ENCODE data around the gene KIF26A. TPM values are rescaled to one million over a fixed set of nuclear protein-coding genes. Genes with fewer than 3 reads are reported as not detected.

Gene KIF26A
- total RNA-seq, 1 experiment from 2014 or later, result 0.92 TPM

GRCh38 chr14:104171895-104172294, 33.5 kb downstream of the KIF26A start:
- Histone ChIP-seq H3K36me3 (no peaks in the 10 kb centered on the region), H3K9me3 (no peaks in the 10 kb centered on the region), H3K27me3 (no peaks in the 10 kb centered on the region), H3K4me3 (no peak overlapping the region)
- no peak for DNase-seq

GRCh38 chr14:104172349-104172748, 34.0 kb downstream of the KIF26A start:
- no peak for DNase-seq
- H3K36me3 ChIP-seq, result no peaks in the 10 kb centered on the region
- no peaks in the 10 kb centered on the region for H3K27me3 ChIP-seq
- H3K9me3 ChIP-seq, result no peaks in the 10 kb centered on the region
- H3K4me3 ChIP-seq, result no peak overlapping the region

DNA sequence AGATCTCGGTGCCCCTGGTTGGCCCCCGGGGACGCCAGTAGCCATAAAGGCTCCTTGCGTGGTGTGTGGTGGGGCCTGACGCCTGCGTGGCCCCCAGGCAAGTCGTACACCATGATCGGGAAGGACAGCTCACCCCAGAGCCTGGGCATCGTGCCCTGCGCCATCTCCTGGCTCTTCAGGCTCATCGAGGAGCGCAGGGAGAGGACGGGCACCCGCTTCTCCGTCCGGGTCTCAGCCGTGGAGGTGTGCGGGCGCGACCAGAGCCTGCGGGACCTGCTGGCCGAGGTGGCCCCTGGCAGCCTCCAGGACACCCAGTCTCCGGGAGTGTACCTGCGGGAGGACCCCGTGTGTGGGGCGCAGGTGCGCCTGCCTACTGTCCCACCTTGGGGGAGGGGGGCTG, 34.5 kb downstream of the KIF26A start:
- DNase-seq, result no peak

GRCh38 chr14:104174051-104174450, 35.7 kb downstream of the KIF26A start:
- Histone ChIP-seq H3K9me3 (no peaks in the 10 kb centered on the region), H3K27me3 (no peaks in the 10 kb centered on the region), H3K36me3 (no peaks in the 10 kb centered on the region), H3K4me3 (no peak overlapping the region)
- no peak for DNase-seq

More for the DNA sequence above, 34.5 kb downstream of the KIF26A start:
- Histone ChIP-seq H3K9me3 (no peaks in the 10 kb centered on the region), H3K27me3 (no peaks in the 10 kb centered on the region), H3K4me3 (no peak overlapping the region), H3K36me3 (no peaks in the 10 kb centered on the region)

GRCh38 chr14:104175041-104175440, 36.7 kb downstream of the KIF26A start:
- H3K27me3 ChIP-seq, result no peaks in the 10 kb centered on the region
- no peaks in the 10 kb centered on the region for H3K9me3 ChIP-seq
- no peak overlapping the region for H3K4me3 ChIP-seq
- H3K36me3 ChIP-seq, result no peaks in the 10 kb centered on the region
- DNase-seq, result no peak

GRCh38 chr14:104175811-104176210, 37.4 kb downstream of the KIF26A start:
- no peaks in the 10 kb centered on the region for H3K36me3 ChIP-seq
- DNase-seq, result no peak
- H3K4me3 ChIP-seq, result no peak overlapping the region
- no peaks in the 10 kb centered on the region for H3K9me3 ChIP-seq
- no peaks in the 10 kb centered on the region for H3K27me3 ChIP-seq

DNA sequence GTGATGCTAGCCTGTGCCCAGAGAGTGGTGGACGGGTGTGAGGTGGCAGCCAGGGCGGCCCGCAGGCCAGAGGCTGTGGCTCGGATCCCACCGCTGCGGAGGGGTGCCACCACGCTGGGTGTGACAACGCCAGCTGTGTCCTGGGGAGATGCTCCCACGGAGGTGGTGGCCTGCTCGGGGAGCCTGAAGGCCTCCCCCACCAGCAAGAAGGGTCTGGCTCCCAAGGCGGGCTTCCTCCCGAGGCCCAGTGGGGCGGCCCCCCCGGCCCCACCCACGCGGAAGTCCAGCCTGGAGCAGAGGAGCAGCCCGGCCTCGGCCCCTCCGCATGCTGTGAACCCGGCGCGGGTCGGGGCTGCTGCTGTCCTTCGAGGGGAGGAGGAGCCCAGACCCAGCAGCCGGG, 38.2 kb downstream of the KIF26A start:
- no peaks in the 10 kb centered on the region for H3K27me3 ChIP-seq
- H3K9me3 ChIP-seq, result no peaks in the 10 kb centered on the region
- H3K36me3 ChIP-seq, result no peaks in the 10 kb centered on the region
- DNase-seq, result no peak
- H3K4me3 ChIP-seq, result no peak overlapping the region

DNA sequence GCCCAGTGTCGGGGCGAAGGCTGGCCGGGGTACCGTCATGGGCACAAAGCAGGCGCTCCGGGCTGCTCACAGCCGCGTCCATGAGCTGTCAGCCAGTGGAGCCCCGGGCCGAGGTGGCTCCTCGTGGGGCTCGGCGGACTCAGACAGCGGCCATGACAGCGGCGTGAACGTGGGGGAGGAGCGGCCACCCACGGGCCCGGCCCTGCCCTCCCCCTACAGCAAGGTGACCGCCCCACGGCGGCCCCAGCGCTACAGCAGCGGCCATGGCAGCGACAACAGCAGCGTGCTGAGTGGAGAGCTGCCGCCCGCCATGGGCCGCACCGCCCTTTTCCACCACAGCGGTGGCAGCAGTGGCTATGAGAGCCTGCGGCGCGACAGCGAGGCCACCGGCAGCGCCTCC, 39.0 kb downstream of the KIF26A start:
- no peak overlapping the region for H3K4me3 ChIP-seq
- no peaks in the 10 kb centered on the region for H3K27me3 ChIP-seq
- H3K9me3 ChIP-seq, result no peaks in the 10 kb centered on the region
- DNase-seq, result no peak
- no peaks in the 10 kb centered on the region for H3K36me3 ChIP-seq

GRCh38 chr14:104178279-104178678, 39.9 kb downstream of the KIF26A start:
- Histone ChIP-seq H3K36me3 (no peaks in the 10 kb centered on the region), H3K9me3 (no peaks in the 10 kb centered on the region), H3K4me3 (no peak overlapping the region), H3K27me3 (no peaks in the 10 kb centered on the region)
- no peak for DNase-seq

GRCh38 chr14:104179126-104179525, 40.7 kb downstream of the KIF26A start:
- Histone ChIP-seq H3K9me3 (no peaks in the 10 kb centered on the region), H3K27me3 (no peaks in the 10 kb centered on the region), H3K36me3 (no peaks in the 10 kb centered on the region), H3K4me3 (no peak overlapping the region)
- no peak for DNase-seq

- Histone ChIP-seq H3K27me3 (no peaks in the 10 kb centered on the region), H3K36me3 (no peaks in the 10 kb centered on the region), H3K4me3 (no peak overlapping the region), H3K9me3 (no peaks in the 10 kb centered on the region)
- DNase-seq, result no peak
Measured at GRCh38 chr14:104179564-104180129, 41.3 kb downstream of the KIF26A start.

DNA sequence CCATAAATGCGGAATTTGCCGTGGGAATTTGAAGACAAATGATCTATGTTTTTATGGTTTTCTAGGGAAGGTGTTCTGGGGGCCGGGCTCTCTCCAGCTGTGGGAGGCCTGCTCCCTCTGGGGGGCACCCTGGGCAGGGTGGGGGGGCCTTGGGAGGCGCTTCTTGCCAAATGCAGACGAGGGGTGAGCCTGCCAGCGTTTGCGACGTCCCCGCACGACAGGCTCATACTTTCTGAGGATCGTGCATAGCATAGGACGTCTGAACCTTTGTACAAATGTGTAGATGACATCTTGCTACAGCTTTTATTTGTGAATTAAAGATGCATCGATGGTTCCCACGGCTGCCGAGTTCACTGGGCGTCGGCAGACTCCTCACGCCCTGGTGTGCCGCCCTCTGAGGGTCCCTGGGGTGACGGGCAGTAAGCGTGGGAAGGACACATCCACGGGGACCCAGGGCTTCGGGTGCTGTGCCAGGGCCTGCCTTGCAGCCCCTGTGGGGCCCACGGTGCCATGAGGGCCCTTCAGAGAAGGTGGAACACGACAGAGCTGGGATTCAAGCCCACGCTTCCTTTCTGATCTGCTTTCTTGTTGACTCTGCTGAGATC, 42.3 kb downstream of the KIF26A start:
- Histone ChIP-seq H3K36me3 (no peaks in the 10 kb centered on the region), H3K9me3 (no peaks in the 10 kb centered on the region), H3K4me3 (no peak overlapping the region), H3K27me3 (no peaks in the 10 kb centered on the region)
- DNase-seq, result no peak

DNA sequence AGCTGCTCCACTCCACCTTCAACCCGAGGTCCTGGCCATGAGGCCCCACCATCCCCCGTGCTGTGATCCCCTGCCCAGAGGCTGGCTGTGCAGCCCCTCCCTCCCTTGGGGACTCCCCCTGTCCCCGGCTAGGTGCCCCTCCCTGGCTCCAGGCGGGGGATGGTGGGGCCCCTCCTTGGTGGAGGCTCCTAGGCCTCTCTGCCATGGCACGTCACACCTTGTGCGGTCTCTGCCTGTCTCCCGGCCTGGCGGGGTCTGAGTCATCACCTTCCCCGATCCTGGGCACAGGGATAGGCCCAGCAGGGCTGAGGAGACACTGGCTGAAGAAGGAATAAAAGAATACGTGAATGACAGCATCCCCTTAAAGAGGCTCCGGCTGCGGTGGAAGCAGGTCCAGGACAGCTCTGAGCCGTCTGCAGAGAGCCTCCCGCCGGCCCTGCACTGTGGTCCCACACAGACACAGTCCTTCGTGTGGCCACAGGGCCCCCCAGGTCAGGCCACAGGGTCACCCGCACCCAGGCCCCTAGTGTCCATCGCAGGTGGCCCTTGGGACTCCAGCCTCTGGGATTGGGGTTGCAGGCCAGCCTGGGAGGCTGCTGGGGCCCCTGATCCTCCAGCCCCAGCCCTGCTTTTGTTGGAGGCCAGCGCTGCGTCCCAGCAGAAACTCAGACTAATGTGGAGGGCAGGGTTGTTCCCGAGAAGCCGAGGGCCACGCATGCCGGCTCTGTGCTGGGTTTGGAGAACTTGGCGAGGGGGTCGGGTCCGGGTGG, 43.6 kb downstream of the KIF26A start:
- no peaks in the 10 kb centered on the region for H3K27me3 ChIP-seq
- H3K36me3 ChIP-seq, result no peaks in the 10 kb centered on the region
- H3K4me3 ChIP-seq, result no peak overlapping the region
- no peak for DNase-seq
- no peaks in the 10 kb centered on the region for H3K9me3 ChIP-seq

DNA sequence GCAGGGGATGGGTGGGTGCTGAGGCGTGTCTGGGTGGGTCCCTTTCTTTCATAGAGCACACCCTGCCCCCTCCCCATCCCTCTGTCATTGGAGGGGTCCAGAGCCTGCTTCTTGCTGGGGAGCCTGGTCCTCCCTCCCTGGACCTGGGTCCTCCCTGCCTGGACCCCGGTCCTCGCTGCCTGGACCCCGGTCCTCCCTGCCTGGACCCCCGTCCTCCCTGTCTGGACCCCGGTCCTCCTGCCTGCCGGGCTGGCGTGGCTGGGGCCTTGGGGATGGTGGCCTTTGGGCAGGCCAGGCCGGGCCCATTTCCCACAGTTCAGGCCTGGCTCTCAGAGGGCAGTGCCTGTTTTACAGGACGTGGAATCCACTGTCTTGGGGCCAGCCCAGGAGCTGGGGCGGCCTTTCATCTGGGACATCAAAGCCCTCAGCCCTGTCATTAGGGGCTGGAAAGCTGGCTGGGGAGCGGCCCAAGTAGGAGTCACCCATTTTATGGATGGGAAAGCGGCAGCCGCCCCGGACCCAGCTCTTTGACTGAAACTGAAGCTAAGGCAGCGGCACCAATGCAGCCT, 44.6 kb downstream of the KIF26A start:
- Histone ChIP-seq H3K36me3 (no peaks in the 10 kb centered on the region), H3K4me3 (no peak overlapping the region), H3K9me3 (no peaks in the 10 kb centered on the region), H3K27me3 (no peaks in the 10 kb centered on the region)
- no peak for DNase-seq

GRCh38 chr14:104183796-104184195, 45.4 kb downstream of the KIF26A start:
- no peak overlapping the region for H3K4me3 ChIP-seq
- no peak for DNase-seq
- H3K9me3 ChIP-seq, result no peaks in the 10 kb centered on the region
- H3K27me3 ChIP-seq, result no peaks in the 10 kb centered on the region
- no peaks in the 10 kb centered on the region for H3K36me3 ChIP-seq

DNA sequence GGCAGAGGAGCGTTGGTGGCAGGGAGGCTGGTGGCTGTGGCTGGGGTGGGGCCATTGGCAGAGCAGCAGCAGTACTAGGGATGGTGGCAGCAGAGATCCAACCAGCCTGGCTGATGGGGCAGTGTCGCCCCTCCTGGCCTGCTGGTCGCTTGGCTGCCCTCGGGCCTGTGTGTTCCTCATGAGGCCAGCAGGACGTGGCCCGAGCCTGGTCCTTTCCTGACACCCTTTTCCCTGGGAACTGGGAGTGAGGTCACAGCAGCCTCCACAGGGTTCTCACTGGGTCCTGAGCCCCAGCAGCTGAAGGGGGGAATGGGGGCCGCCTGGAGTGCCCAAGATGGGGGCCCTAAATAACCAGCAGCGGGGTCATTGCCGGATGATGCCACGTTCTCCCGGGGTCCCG, 46.1 kb downstream of the KIF26A start:
- Histone ChIP-seq H3K36me3 (no peaks in the 10 kb centered on the region), H3K9me3 (no peaks in the 10 kb centered on the region), H3K27me3 (no peaks in the 10 kb centered on the region), H3K4me3 (no peak overlapping the region)
- DNase-seq, result no peak

GRCh38 chr14:104184911-104185499, 46.6 kb downstream of the KIF26A start:
- H3K4me3 ChIP-seq, result no peak overlapping the region
- no peaks in the 10 kb centered on the region for H3K36me3 ChIP-seq
- DNase-seq, result no peak
- H3K27me3 ChIP-seq, result no peaks in the 10 kb centered on the region
- H3K9me3 ChIP-seq, result no peaks in the 10 kb centered on the region

Measured in MG63 (cell line).